ENCODE measurements around the gene FRMD4A. TPM values are rescaled to one million over a fixed set of nuclear protein-coding genes. Genes with fewer than 3 reads are reported as not detected.

The FRMD4A gene
- total RNA-seq, 6 donors from 2014 or later = 22.3 to 114 (median 52.3) TPM

GRCh38 chr10:14259696-14260566 is 70.8 kb downstream of the FRMD4A start:
- no peaks in the 10 kb centered on the region for H3K36me3 ChIP-seq
- no peaks in the 10 kb centered on the region for H3K9me3 ChIP-seq
- no peaks in the 10 kb centered on the region for H3K4me1 ChIP-seq
- H3K4me3 ChIP-seq = no peak overlapping the region
- ATAC-seq (ENCODE audit: low FRiP score in 2 of 2) (peak; percentile 30 to 47), DNase-seq (no peak)
- 41 to 44% methylated on average over 7 of the region's 7 CpGs for WGBS, 2 donors
- H3K27ac ChIP-seq = no peak overlapping the region
- H3K27me3 ChIP-seq = no peaks in the 10 kb centered on the region
- TF ChIP-seq POLR2A (IDR thresholded peaks at IDR 0.05) = no peak
- TF ChIP-seq EP300 (IDR thresholded peaks at IDR 0.05) = no peak
- no peak for TF ChIP-seq POLR2AphosphoS5 (IDR thresholded peaks at IDR 0.05)
- no peak for TF ChIP-seq CTCF (IDR thresholded peaks at IDR 0.05)

GRCh38 chr10:14254368-14254767 is 76.4 kb downstream of the FRMD4A start:
- no peaks in the 10 kb centered on the region for H3K27me3 ChIP-seq
- WGBS, 2 donors = 71 to 78% methylated on average over 2 of the region's 2 CpGs
- no peak overlapping the region for H3K27ac ChIP-seq
- H3K4me3 ChIP-seq = no peak overlapping the region
- no peaks in the 10 kb centered on the region for H3K36me3 ChIP-seq
- peaks cover 0 to 11% (median 0%) of the 10 kb centered on the region in 4 donors for H3K9me3 ChIP-seq
- ATAC-seq (ENCODE audit: low FRiP score in 2 of 2) (no peak), DNase-seq (no peak)
- TF ChIP-seq EP300 (IDR thresholded peaks at IDR 0.05) = no peak
- no peak for TF ChIP-seq POLR2A (IDR thresholded peaks at IDR 0.05)
- TF ChIP-seq POLR2AphosphoS5 (IDR thresholded peaks at IDR 0.05) = no peak
- no peak for TF ChIP-seq CTCF (IDR thresholded peaks at IDR 0.05)
- H3K4me1 ChIP-seq = no peaks in the 10 kb centered on the region

- WGBS, 2 donors = 78% methylated on average over 5 of the region's 5 CpGs
- no peak overlapping the region for H3K27ac ChIP-seq
- no peak for DNase-seq
- ATAC-seq (ENCODE audit: low FRiP score in 2 of 2) = no peak
- TF ChIP-seq POLR2A (IDR thresholded peaks at IDR 0.05) (no peak), EP300 (IDR thresholded peaks at IDR 0.05) (no peak), POLR2AphosphoS5 (IDR thresholded peaks at IDR 0.05) (no peak), CTCF (IDR thresholded peaks at IDR 0.05) (no peak)
- peaks cover 0 to 11% (median 0%) of the 10 kb centered on the region in 4 donors for H3K9me3 ChIP-seq
- no peaks in the 10 kb centered on the region for H3K36me3 ChIP-seq
- H3K4me1 ChIP-seq = no peaks in the 10 kb centered on the region
- no peak overlapping the region for H3K4me3 ChIP-seq
- no peaks in the 10 kb centered on the region for H3K27me3 ChIP-seq
These were observed 77.0 kb downstream of the FRMD4A start for GRCh38 chr10:14253711-14254110.

- 73 to 74% methylated on average over 3 of the region's 3 CpGs for WGBS, 2 donors
These were observed 77.6 kb downstream of the FRMD4A start for GRCh38 chr10:14253079-14253478.

More at GRCh38 chr10:14253079-14253478, 77.6 kb downstream of the FRMD4A start:
- DNase-seq (no peak), ATAC-seq (ENCODE audit: low FRiP score in 2 of 2) (no peak)
- Histone ChIP-seq H3K4me3 (no peak overlapping the region), H3K27ac (no peak overlapping the region), H3K27me3 (no peaks in the 10 kb centered on the region), H3K36me3 (no peaks in the 10 kb centered on the region), H3K4me1 (no peaks in the 10 kb centered on the region), H3K9me3 (peaks cover 0 to 11% (median 0%) of the 10 kb centered on the region in 4 donors)
- TF ChIP-seq EP300 (IDR thresholded peaks at IDR 0.05) (no peak), CTCF (IDR thresholded peaks at IDR 0.05) (no peak), POLR2AphosphoS5 (IDR thresholded peaks at IDR 0.05) (no peak)

All from upper lobe of left lung (tissue), 6 donors.